Stomach (tissue), 4 donors: ENCODE results near the gene AFTPH.

Experiments used
- CTCF ChIP-seq, 7 experiments: fragments of 450-650 bp in 4 of 7; fragments of 200-600 bp in 3 of 7; sonication (generic) in 3 of 7; IDR thresholded peaks; one replicate each; pipeline ENCODE4 v1.5.1; 2016 to 2019; ENCODE audit warnings: antibody characterized with exemption in 7 of 7, control low read depth in 2 of 7, mild to moderate bottlenecking in 1 of 7
- EP300 ChIP-seq: sonication (generic); formaldehyde crosslinking; IDR thresholded peaks from one replicate; pipeline ENCODE4 v1.6.1; 2017; ENCODE audit warnings: antibody characterized with exemption
- POLR2A ChIP-seq, 4 donors: fragments of 450-650 bp; IDR thresholded peaks; one replicate each; pipeline ENCODE4 v1.6.1; 2016; ENCODE audit warnings: antibody characterized with exemption in 4 of 4, control low read depth in 2 of 4, mild to moderate bottlenecking in 1 of 4, moderate library complexity in 1 of 4

DNA sequence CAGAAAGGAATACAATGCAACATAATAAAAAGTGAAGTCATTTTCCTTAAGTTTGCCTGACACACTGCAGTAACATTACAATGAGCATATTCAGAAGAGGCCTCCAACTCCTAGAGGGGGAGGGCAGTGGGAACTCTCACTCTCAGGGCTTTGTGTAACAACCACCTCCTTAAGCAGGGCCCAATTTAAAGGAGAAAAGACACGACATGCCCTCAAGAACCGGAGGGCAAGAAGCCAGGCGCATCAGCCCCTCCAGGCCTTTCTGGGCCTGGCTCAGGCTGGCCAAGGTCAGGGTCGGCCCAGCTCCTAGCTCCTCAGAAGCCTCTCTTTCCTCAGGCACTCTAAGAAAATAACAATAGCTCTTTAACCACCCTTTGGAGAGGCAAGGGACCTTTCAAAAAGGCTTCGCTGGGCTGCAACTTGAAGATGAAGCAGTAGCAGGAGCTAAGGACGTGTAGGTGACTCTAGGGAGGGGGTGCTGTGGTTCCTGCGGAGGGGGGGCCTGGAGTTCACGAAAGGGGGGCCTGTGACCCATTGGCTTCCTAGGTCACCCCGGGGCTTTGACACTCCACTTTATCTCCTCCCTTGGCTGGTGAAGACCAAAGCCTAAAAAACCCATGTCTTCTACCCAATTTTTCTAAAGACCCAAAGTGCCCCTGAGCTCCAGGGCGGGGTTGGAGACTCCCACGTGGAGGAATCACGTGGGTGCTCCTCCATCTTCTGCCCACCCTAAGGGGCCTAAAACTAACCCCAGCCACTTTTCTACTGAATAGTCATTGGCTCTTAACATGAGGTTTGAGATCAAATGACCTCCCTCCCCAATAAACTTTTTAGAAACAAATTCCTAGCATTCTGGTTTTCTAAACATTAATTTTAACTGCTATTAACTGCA lies 116.3 kb downstream of the AFTPH start:
- TF ChIP-seq CTCF (IDR thresholded peaks at IDR 0.05) = no peak
- no peak for TF ChIP-seq EP300
- TF ChIP-seq POLR2A (IDR thresholded peaks at IDR 0.05) = no peak
